HG02763 (cell line): ENCODE results near the gene PLCB2.

Source experiments
- ATAC-seq: cut with Tn5 transposase; IDR thresholded peaks from one replicate; pipeline ENCODE4 v1.9.1; 2021; ENCODE audit warnings: mild to moderate bottlenecking, moderate library complexity; ENCODE audit not compliant: unreplicated experiment

Gene PLCB2

DNA sequence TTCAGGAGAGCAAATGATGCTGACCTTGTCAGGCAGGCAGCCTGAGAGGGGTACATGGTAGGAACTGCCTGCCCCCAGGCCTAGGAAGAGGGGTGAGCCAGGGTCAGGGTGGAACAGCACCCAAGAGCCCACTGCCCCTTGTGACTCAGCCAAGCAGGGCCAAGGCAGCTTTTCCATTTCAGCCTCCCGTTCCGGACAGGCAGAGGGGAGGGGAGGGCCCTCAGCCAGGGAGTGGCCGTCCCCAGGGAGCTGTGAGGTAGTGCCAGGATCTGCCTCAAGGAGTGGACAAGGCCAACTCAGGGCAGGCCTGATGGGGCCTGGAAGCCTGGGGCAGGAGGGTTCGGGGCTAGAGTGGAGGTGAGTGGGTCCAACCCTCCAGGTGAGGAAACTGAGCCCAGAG is 19.8 kb downstream of the PLCB2 start:
- ATAC-seq = no peak

DNA sequence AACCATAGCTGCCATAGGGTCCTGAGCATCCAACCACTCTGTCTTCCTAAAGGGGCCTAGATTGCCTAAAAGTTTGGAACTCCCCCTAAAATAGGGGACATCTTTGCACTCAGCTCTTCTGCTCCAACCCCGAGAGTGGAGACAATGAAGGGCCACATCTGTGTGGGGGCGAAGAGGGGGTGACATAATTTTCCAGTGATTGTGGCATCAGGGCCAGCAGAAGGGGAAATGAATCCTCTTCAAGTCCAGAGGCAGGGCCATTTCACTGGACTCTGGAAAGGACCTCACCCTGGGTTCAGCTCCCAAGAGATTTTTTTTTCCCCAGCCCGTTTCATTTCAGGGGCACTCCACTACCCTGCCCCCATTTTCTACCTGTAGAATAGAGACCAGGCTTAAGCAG is 20.2 kb downstream of the PLCB2 start:
- ATAC-seq = no peak

DNA sequence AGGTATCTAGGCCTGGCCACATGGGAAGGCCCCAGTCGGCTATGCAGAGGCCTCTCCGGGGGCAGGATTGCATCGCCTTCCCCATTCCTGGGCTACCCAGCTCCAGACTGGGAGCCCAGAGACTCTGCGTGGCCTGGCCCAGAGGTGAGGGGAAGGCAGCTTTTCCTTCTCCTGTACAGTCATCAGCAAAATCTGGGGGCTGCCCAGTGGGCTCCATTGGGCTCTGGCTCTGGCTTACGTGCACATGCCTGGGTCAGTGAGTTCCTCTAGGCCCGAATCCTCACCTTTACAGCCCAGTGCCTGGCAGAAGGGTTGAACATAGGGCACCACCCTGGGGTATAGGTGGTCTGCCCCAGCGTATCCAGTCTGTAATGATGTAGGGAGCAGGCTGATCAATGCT is 20.9 kb downstream of the PLCB2 start:
- no peak for ATAC-seq

DNA sequence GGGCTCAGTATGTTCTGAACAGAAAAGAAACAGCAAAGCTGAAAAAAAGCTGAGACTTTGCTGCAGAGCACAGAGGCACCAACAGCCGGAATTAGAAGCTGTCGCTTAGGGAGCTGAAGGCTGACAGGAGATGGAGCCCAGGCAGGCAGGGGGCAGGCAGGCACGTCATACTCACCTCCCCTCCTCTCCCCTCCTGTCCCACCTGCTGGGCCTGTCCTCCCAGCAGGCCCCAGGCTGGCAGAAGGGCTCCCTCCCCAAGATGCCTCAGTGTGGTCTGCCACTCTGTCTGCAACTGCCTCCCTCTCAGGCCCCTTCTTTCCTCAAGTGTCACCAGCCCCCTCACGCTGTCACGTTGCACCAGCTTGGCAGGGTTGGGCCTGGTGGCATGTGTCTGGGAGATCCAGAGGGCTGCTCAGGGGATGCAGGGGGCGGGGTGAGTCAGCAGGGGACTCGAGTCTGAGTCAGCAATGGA is 21.6 kb downstream of the PLCB2 start:
- ATAC-seq = no peak

DNA sequence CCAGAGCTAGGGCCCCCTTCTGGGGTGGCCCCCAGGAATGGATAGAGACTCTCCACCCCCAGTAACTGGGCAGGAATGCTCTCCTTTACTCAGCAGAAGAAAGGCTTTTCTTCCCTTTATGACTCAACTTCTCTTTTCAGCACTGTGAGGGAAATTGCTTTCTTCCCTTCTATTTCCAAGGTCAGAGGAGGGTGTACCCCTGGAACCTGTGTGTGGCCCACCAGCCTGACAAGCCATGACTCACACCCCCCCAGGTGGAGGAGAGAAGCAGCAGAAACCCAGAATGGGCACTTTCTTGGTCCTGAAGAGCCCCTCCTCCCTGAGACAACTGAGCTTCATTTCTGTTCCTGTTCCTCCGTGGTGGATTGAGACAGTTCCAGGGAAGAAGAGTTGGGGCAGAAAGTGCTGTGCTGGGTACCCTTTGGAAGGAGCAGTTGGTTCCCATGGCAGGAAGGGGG is 22.2 kb downstream of the PLCB2 start:
- no peak for ATAC-seq

DNA sequence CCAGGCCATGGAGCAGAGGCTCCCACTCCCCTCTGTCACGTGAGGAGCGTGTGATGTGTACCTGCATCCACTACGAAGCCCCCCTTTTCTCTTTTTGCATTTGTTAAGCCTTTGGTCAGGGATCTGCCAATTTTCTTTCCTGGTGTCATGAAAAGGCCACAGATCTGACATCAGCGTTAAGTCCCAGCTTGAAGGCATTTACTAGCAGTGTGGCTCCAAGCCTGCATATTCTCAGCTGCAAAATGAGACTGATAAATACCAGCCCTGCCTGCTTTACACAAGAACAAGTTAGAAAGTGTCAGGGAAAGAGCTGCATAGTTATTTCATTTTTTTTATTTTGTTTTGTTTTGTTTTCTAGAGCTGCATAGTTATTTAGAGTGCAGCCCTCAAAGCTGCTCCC is 22.6 kb downstream of the PLCB2 start:
- ATAC-seq = no peak

DNA sequence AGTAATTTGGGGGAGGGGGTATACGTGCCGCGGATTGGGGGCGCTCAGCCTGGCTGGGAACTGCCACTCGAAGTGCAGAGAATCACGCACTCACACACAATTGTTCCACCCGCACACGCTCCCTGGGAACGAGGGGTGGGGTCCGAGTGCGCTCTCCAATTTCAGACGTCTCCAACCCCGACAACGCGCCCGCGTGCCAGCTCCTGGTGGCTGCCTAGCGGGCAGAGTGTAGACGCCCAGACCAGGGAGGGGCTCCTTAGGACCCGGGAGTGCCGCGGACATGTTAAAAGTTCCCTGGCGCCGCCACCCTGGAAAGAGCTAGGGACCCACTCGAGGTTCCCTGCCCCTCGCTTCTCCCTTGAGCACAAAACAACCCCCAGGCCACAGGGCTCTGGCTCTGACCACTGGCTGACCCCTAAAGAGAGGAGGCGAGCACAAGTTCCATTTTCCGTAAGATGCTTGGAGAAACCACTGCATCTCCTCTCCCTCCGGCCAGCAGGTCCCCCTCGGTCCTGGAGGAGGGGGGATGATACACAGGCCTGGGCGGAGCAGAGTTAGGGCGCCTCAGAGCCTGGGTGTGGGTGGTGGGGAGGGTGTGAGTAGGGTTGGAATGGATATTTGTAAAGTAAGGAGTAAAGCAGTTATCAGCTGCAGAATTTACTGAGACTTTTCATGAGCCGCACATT is 24.0 kb downstream of the PLCB2 start:
- ATAC-seq = no peak

DNA sequence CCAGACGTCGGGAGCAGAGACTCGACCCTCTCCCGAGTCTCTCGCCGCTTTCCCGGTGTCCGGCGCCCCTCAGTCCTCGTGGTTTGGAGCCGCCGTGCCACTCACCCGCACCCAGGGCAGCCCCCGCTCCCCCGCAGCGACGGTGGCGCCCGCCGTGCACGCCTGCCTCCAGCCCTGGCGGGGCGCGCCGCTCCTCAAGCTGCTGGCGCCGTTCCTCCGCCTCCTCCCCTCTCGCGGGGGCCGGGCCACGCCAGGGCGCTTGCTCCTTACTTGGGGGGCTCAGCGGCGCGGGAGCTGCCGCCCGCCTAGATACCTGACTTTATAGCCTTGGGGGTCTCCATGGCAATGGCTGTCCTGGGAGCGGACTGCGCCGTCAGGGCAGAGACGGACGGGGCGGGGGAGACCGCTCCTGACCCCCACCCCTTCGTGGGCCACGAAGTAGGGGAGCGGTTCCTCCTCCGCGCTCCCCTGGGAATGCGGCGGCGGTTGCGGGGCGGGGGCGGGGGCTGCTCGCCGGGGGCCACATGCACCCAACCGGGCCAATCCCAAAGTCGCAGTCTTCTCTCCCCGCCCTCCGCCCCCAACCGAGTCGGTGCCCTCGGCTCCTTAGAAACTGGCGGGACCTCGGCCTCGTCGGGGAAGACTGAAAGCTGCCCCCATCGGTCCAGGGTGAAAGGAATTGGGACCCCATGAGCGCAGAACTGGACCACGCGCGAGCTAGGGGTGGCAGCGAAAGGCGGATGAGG is 24.7 kb downstream of the PLCB2 start, which contains the start of gene ANKRD63:
ANKRD63 (minus strand) TSS at position 196 of the 746 bp plus-strand sequence. CDS start 478 bp downstream, outside the sequence.
- no peak for ATAC-seq

DNA sequence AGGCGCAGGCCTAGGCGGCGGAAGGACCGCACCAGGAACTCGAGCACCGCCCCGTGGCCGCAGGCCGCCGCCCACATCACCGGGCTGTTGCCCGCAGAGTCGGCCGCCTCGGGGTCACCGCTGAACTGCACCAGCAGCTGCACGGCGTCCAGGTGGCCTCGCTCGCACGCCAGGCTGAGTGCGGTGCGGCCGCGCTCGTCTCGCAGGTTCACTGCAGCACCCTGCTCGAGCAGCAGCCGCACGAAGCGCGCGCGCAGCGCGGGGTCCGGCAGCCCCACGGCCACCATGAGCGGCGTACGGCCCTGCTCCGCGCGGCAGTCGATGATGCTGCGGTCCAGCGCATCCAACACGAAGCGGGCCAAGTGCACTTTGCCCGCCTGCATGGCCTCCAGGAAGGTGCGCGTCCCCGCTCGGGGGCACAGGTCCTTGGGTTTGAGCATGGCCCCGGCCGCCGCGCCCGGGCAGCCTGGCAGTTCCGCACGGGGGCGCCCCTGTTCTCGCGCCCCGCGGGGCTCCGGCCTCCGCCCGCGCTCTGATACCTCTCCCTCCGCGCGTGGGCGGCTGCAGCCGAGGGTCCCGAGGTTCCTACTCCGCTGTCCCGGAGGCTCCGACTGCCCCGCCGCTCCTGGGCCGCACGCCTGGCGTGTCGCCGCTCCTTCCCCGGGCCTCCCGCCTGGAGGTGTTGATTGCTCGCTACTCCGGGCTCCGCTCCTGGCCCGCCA is 25.4 kb downstream of the PLCB2 start:
- no peak for ATAC-seq

DNA sequence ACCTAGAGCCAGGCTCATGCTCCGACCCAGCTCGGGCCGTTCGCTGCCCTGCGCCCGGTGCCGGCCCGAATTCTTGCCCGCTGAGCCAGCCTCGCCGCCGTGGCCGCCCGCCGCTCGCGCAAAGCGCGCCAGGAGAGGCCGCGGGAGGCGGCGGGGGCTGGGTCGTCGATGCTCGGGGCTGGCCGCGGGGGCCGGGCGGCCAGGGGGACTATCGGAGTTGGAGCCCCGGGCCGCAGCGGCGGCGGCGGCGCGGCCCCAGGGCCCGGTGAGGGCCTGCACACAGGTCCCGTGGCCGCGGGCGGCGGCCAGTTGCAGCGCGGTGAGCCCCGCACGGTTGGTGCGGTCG is 26.0 kb downstream of the PLCB2 start:
- no peak for ATAC-seq

DNA sequence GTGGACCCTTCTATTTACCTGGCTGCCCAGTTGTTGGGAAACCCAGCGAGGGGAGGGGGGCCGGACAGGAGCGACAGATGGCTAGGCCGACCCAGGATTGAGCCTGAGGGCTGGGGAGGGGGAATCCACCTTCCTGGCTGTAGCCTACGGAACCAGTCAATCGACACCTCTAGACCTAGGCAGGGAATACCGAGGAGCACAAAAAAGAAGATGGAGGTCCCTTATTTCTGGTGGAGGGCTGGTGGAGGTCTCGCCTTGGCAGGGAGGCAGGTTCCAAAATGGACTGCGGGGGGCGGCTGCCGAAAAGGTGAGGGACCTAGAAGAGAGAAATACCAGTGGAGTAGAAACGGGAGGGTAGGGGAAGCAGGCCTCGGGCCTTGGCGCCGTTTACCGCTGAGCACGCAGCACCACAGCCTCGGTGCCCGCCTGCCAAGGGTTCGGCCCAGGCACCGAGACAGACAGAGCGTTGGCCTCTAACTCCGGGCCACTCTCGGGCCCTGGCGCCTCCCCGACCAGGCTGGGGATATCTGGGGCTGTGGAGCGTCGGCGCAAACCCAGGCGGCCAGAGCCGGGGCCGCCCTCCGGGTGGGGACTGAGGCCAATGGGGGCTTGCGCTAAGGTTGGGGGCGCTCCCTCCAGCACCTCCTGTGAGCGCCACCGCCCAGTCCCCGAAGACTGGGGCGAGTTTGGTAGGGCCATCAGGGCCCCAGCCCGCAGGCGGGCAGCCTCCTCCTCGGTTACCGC is 26.5 kb downstream of the PLCB2 start:
- ATAC-seq = no peak

DNA sequence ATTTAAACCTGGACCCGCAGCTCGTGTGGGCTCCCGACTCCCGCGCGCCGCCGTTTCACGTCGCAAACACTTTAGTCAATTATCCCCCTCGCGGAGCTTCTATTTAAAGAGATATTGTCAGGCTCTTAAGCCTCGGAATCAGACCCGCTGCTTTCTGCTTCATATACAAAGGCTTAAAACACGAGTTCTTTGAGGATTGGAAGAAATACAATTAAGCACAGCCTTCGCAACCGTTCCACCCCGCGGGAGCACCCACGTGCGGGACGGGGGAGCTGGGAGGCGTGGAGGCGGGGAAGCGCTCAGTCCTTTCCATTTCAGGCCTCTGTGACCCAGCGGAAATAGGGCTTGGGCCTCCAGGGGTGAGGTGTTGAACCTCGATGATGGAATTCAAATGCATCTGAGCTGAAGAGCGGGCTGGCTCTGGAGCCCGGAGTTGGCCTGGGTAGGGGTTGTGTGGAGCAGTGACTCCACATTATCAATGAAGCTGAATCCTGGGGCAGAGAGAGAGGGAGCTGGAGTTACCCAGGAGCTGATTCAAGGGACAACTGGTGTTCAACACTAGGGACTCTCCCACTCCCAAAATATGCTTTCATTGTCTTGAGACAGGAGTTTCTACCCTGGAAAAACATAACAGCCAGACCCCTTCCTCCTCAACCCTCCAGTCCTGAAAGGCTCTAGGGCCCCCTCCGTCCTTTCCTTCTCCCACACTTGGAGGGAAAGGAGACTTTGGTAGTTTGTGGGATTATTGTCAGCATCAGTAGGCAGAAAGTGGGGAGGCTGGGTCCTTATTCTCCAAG is 27.3 kb downstream of the PLCB2 start:
- ATAC-seq = no peak

DNA sequence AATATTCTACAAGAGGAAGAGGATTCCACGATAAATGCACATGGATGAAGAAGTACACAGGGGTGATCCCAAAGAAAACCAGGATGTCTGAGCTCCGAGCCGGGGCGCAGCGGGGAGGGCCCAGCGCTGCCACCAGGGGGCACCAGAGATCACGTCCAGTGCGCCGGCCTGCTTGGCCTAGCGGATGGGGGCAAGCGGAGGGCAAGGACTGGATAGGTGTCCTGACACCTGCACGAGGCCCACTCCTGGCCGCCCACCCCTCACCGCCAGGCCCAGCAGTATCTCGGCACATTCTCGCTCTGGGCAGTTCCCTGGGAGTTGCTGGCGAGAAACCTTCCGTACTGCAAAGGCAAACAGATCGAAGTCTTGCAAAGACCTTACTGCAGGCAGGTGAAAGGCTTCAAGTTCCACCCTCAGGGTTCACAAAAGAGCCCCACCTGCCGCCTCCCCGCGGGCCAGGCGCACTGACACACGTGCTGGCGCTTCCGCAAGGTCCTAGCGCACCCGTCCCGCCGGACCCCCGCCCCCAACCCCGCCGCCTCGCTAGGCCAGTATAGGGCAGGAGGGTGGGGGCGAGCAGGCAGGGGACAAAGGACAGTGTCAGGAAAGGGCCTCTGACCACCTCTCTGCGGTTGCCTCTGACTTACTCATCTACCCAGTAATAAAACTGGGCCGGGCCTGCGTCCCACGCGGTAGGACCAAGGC is 28.1 kb downstream of the PLCB2 start:
- ATAC-seq = no peak

DNA sequence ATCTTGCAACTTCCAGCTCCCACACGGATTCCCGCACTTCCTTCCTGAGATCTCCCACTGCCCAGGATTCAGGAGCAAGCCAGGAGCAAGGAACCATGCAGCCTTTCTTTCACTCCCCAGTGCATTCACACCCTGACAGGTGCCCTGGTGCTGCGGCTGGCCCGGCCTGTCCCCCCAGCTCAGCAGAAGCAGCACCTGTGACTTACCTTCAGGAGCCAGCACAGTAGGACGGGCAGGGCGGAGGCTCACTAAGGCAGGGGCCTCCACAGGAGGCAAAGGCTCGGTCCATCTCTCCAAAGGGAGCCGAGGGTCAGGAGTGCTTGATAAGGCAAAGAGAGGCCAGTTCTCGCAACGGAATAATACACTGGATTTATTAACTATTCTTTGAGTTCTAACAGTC is 29.7 kb downstream of the PLCB2 start:
- ATAC-seq = no peak

DNA sequence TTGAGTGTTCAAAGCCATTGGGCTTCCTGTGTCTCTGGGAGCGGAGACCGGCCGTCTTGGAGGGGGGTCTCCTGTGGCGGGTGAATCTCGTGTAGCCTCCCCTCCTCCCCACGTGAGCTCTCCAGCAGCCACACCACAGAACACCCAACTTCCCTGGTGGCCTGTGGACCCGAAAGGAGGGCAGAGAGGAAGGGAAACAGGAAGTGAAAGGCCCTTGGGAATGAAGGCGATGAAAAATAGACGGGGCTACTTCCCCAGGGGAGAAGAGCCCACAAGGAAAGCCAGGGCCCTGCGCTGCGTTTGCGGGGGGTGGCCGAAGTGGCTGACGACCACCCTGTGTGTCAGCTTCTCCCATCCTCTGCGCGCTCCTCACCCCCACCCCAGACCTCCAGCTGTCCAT is 30.3 kb downstream of the PLCB2 start:
- no peak for ATAC-seq

DNA sequence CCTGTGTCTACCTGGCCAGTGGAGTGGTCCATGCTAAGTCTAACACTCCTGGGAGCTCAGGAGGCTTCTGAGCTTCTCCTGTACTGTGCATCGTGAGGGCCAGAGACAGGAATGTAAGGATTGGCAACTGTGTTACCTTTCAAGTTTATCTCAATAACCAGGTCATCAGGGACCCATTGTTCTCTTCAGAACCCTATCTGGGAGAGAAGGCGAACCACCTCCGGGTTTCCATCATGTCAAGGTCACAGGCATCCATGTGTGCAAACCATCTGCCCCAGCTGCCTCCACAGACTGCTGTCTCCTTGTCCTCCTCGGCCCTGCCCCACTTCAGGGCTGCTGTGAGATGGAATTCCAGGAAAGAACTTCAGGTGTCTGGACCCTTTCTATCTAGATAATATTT is 30.8 kb downstream of the PLCB2 start:
- no peak for ATAC-seq

DNA sequence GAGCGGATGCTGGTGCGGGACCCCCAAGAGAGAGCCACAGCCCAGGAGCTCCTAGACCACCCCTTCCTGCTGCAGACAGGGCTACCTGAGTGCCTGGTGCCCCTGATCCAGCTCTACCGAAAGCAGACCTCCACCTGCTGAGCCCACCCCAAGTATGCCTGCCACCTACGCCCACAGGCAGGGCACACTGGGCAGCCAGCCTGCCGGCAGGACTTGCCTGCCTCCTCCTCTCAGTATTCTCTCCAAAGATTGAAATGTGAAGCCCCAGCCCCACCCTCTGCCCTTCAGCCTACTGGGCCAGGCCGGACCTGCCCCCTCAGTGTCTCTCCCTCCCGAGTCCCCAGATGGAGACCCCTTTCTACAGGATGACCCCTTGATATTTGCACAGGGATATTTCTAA is 31.8 kb downstream of the PLCB2 start:
- no peak for ATAC-seq

DNA sequence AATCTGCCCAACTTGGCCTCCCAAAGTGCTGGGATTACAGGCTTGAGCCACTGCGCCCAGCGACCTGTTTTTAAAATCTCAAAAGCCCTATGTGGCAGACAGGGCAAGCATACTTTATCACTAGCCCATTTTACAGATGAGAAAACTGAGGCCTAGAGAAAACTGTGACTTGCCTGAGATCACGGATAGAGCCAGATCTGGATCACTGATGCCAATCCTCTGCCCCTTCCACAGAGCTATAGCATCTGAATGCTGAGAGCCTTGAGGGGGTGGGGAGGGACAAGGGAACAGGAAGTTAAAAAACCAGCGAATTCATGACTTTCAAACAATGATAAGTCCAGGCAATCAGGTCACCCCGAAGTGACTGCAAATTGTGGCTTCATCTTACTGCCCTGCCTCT is 32.2 kb downstream of the PLCB2 start:
- no peak for ATAC-seq

DNA sequence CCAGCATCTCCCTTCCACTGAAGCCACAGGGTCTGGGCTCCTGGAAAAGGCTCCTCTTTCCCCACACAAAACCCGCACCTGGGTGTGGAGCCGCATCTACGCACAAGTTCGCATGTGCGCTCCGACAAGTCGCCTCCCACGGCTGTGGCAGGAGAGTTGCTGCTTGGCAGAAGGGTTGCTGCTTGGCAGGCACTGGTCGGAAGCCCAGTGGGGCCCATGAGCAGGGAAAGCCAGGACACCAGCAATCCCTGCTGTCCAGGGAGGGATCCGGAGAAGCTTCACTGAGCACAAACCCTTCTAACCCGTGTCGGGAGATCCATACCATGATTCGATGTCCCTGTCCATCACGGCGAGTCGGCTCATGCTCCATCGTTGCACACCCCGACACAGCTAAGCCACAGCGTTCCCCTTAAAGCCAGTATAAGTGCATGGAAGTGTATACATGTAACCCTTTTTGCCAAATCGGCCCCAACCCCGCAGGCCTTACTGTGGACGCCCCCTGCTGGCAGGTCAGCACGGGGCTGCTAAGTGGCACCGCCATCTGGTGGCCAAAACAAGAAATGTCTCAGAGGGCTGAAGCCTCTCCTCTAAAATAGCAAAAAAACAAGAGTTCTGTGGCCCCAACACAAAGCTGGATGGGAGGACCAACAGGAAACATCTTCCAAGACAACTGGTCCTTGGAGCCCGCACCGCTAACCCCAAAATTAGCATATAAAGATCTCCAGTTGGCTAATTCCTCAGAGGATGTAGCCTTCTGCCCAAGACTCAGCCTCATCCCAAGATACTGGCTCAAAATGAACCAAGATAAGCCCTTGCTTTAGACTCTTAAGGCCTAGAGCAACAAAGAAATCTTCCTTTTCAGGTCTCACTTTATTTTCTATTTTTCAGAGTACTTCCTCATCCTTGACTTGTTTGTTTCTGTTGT is 33.1 kb downstream of the PLCB2 start:
- no peak for ATAC-seq
